Loucy (cell line): Measurements from ENCODE around the gene RIOK3.

Source experiments
- EZH2phosphoT487 ChIP-seq: fragments of 200-600 bp; IDR thresholded peaks from 2 replicates; pipeline ENCODE4 v1.6.1; 2018; ENCODE audit warnings: antibody characterized with exemption, mild to moderate bottlenecking, moderate library complexity, borderline replicate concordance
- TF ChIP-seq, protein P1 (sequence below): fragments of 200-600 bp; sonication (generic); conservative IDR thresholded peaks from 2 replicates; pipeline ENCODE4 v1.5.1; 2014; ENCODE audit warnings: mild to moderate bottlenecking, antibody characterized with exemption, low read length

DNA sequence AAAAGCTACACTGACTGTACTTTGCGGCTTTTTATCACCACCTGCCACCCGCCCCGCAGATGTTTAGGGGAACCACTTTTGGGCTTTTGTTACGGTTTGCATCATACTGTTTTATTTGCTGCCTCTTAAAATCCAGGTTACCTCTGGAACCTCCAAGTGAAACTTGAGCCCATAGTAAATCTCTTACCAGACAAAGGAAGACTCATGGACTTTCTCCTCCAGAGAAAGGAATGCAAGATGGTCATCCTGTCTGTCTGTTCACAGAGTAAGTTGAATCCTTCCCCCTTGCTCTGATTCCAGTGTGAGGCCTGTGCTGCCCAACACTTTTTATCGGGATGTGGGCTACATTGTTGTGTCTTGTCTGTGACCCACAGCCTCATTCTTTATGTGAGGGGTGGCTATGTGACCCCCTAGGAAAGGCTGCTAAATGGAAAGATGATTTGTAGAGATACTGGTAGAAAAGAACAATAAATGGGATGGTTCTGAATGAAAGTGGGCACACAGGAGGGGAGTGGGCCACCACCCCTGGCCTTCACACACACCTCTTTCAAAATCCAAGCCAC lies 73.5 kb downstream of the RIOK3 start:
- TF ChIP-seq, protein P1, sequence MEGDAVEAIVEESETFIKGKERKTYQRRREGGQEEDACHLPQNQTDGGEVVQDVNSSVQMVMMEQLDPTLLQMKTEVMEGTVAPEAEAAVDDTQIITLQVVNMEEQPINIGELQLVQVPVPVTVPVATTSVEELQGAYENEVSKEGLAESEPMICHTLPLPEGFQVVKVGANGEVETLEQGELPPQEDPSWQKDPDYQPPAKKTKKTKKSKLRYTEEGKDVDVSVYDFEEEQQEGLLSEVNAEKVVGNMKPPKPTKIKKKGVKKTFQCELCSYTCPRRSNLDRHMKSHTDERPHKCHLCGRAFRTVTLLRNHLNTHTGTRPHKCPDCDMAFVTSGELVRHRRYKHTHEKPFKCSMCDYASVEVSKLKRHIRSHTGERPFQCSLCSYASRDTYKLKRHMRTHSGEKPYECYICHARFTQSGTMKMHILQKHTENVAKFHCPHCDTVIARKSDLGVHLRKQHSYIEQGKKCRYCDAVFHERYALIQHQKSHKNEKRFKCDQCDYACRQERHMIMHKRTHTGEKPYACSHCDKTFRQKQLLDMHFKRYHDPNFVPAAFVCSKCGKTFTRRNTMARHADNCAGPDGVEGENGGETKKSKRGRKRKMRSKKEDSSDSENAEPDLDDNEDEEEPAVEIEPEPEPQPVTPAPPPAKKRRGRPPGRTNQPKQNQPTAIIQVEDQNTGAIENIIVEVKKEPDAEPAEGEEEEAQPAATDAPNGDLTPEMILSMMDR, result no peak
- TF ChIP-seq EZH2phosphoT487, result no peak
